Stimulated activated CD4-positive, alpha-beta T cell treated with anti-CD3 and anti-CD28 coated beads, Interleukin-15, amount 100 ng/mL, for 24 hours (primary cell): ENCODE measurements around the gene AQP12B.

Experiments used
- DNase-seq: peaks from one replicate; pipeline ENCODE4 v3.0.0-alpha.2; 2020

The AQP12B gene

DNA sequence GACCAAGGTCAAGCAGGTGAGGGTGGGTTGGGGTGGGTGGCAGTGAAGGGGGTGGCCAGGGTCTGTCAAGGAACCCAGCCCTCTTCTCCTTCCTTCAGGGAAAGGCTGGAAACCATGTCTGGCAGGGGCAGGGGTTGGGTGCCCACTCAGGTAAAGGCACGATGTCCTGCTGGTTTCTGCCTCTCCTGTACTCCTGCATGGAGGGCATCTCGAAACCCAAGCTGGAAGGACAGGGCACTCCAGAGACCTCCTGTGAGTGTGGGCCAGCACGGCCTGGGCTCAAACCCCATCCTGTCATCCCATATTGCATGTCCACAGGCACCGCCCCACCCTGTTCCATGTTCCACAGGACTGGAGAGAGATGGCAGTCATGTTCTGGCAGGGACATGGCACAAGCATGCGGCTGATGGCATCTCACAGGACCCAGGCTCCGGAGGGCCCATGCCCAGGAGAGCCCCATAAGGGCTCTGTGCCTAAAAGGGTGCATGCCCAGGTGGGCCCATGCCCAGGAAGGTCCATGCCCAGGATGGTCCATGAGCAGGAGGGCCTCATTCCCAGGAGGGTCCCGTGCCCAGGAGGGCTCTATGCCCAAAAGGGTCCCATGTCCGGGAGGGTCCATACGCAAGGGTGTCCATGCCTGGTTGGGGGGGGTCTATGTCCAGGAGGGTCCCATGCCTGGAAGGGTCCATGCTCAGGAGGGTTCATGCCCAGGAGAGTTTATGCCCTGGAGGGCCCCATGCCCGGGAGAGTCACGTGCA, 51.0 kb downstream of the AQP12B start:
- no peak for DNase-seq

DNA sequence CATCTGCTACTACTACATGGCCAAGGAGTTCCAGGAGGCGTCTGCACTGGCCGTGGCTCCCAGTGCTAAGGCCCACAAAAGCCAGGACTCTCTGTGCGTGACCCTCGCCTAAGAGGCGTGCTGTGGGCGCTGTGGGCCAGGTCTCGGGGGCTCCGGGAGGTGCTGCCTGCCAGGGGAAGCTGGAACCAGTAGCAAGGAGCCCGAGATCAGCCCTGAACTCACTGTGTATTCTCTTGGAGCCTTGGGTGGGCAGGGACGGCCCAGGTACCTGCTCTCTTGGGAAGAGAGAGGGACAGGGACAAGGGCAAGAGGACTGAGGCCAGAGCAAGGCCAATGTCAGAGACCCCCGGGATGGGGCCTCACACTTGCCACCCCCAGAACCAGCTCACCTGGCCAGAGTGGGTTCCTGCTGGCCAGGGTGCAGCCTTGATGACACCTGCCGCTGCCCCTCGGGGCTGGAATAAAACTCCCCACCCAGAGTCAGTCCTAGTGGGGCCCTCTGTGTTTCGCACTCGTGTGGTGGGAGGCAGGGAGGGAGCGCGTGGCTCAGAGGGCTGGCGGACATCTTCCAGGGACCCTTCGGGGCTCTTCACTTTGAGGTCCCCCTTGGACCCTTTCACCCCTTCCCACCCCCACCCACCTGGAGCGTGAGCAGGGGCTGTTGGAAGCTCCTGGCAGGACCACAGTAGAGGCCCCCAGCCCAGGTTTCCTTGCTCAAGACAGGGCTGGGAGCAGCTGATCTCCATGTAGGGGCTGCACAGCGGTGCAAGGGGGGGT, 51.7 kb downstream of the AQP12B start:
- DNase-seq: no peak

DNA sequence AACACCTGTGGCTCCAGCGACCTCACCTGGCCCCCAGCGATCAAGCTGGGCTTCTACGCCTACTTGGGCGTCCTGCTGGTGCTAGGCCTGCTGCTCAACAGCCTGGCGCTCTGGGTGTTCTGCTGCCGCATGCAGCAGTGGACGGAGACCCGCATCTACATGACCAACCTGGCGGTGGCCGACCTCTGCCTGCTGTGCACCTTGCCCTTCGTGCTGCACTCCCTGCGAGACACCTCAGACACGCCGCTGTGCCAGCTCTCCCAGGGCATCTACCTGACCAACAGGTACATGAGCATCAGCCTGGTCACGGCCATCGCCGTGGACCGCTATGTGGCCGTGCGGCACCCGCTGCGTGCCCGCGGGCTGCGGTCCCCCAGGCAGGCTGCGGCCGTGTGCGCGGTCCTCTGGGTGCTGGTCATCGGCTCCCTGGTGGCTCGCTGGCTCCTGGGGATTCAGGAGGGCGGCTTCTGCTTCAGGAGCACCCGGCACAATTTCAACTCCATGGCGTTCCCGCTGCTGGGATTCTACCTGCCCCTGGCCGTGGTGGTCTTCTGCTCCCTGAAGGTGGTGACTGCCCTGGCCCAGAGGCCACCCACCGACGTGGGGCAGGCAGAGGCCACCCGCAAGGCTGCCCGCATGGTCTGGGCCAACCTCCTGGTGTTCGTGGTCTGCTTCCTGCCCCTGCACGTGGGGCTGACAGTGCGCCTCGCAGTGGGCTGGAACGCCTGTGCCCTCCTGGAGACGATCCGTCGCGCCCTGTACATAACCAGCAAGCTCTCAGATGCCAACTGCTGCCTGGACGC, 52.5 kb downstream of the AQP12B start:
- no peak for DNase-seq

DNA sequence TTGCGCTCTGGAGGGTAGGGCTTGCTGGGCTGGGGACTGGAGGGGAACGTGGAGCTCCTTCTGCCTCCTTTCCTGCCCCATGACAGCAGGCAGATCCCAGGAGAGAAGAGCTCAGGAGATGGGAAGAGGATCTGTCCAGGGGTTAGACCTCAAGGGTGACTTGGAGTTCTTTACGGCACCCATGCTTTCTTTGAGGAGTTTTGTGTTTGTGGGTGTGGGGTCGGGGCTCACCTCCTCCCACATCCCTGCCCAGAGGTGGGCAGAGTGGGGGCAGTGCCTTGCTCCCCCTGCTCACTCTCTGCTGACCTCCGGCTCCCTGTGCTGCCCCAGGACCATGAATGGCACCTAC, 53.1 kb downstream of the AQP12B start:
- DNase-seq: no peak

DNA sequence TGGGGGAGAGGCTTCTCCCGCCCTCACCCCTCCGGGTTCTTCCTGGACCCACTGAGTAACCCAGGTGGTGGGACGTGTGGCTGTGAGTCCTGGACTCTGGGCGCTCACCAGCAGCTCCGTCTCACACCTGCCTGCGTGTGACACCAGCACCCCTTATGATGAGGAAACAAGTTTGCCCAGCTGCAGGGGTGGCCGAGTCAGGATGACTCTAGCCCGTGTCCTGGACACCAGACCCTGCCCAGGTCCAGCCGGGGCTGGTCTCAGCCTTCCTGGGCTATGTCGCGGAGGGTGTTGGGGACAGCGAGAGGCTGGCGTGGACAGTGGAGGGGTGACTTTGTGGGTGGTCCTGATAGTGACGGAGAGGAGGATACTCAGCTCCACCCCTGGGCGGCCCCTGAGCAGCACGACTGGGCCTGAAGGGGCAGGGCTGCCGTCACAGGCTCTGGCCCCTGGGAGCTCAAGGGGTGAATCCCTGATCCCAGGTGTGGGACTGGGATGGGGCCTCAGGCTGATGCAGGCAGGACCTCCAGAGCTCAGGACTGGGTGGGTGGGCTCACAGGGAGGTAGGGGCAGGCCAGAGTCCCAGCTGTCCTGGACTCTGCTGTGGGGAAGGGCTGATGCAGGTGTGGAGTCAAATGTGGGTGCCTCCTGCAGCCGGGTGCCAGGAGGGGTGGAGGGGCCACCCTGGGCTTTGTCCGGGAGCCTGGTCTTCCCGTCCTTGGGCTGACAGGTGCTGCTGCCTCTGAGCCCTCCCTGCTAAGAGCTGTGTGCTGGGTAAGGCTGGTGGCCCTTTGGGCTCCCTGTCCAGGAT, 53.7 kb downstream of the AQP12B start:
- DNase-seq: no peak

DNA sequence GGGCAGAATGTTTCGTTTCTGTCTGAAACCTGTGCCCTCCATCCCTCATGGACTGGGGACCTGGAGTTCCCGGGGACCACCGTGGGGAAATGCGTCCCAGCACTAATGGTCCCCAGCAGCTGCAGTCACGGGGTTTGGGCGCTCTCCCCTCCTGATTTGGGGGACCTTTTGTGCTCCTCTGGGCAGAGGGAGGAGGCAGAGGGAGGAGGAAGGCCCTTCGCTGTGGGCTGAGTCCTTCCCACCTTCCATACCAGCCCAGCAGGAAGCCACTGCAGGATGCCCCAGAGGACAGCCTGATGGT, 54.2 kb downstream of the AQP12B start:
- DNase-seq: no peak

DNA sequence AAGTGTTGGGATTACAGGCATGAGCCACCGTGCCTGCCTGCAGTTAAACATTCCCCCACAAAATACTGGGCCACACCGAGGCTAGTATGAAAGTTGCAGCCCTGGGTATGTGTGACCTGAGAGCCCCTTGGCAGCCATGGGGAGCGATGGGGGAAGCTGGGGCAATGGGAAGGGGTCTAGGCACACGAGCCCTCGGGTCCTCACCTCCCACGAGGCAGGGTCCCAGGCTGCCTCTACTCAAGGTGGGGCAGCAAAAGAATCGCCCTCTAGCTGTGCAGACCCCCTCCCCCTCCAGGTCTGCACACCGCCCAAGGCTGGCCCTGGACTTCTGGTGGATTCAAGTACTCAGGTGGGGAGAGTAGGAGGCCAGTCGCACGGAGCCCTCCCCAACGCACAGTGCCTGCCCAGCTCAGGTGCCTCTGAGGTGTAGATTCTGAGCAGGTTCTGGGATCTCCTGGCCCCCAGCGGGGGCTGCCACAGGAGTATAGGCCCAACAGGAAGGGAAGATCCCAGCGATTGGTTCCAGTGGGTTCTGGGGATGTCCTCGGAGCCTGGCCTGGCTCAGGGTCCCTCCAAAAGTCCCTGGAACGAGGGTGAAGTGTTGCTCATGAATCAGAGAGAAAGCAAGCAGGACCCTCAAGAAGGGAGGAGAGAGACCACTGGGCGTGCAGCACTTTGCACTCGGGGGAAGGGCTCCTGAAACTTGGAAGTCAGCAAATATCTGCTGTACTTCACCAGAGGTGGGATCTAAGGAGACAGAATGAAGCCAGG, 54.8 kb downstream of the AQP12B start:
- DNase-seq: no peak

DNA sequence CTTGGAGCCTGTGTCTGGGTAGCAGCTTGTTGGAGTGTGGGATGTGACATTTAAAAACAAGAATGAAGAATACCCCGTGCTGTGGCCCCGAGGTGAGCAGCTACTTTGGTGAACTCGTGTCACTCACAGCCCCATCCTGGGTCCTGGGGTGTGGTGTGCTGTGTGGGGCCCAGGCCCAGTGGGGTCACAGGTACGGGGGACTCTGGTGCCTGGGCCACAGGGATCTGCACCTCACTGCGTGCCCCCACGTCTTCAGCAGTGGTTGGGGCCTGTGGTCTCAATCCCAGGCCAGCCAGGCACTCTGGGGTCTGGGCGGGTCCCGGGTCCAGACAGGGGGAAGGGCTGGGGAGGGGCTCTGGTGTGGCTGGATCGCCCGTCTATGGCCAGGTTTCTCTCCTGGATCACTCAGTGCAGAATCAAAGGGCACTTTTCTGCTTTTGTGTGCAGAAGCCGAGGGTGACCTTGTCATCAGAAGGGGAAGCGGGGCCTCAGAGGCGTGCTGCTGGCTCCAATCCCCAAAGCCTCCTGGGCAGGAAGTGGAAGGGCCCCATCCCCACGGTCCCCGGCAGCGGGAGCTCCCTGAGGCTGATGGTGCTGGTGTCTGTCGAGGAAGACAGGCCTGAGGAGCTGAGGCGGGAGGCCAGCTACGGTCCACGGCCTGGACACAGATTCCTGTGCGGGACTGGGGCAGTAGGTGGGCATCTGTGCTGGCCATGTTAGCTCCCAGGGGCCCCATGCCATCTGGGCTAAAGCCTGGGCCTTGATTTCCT, 56.0 kb downstream of the AQP12B start:
- DNase-seq: peak; percentile 60
